Aorta (tissue), 5 donors: ENCODE measurements around the gene EME1. TPM values are rescaled to one million over a fixed set of nuclear protein-coding genes. Genes with fewer than 3 reads are reported as not detected.

Experiments used
- ATAC-seq: fragments of 200-7000 bp; cut with Tn5 transposase; one replicate; pipeline ENCODE4 v1.9.1; 2022; ENCODE audit warnings: moderate library complexity; ENCODE audit not compliant: low FRiP score
- DNase-seq, 2 donors: peaks; one replicate each; pipeline ENCODE4 v3.0.0-alpha.2; 2020
- H3K27ac ChIP-seq, 2 donors: one replicate each; pipeline ENCODE4 v1.5.1; 2013; ENCODE audit warnings: low read length in 2 of 2, mild to moderate bottlenecking in 2 of 2, moderate library complexity in 2 of 2, control low read depth in 1 of 2, inconsistent platforms in 1 of 2, low read depth in 1 of 2
- H3K27me3 ChIP-seq, 2 donors: one replicate each; pipeline ENCODE4 v1.6.1; 2013; ENCODE audit warnings: control low read depth in 1 of 2, low read length in 1 of 2, mild to moderate bottlenecking in 1 of 2, moderate library complexity in 1 of 2; ENCODE audit not compliant: insufficient read depth in 2 of 2, control insufficient read depth in 1 of 2
- H3K36me3 ChIP-seq, 2 donors: one replicate each; pipeline ENCODE4 v1.6.1; 2013; ENCODE audit warnings: control low read depth in 1 of 2, low read length in 1 of 2, mild to moderate bottlenecking in 1 of 2; ENCODE audit not compliant: insufficient read depth in 2 of 2, control insufficient read depth in 1 of 2
- H3K4me1 ChIP-seq, 2 donors: one replicate each; pipeline ENCODE4 v1.6.1; 2013; ENCODE audit warnings: low read length in 2 of 2, control low read depth in 1 of 2, mild to moderate bottlenecking in 1 of 2, moderate library complexity in 1 of 2; ENCODE audit not compliant: insufficient read depth in 2 of 2, control insufficient read depth in 1 of 2
- H3K4me3 ChIP-seq, 2 donors: one replicate each; pipeline ENCODE4 v1.5.1; 2013; ENCODE audit warnings: low read length in 2 of 2, control low read depth in 1 of 2, mild to moderate bottlenecking in 1 of 2
- H3K9me3 ChIP-seq: one replicate; pipeline ENCODE4 v1.6.1; 2013; ENCODE audit warnings: mild to moderate bottlenecking, low read length; ENCODE audit not compliant: control insufficient read depth
- WGBS, 2 donors: extraction: QIAGEN DNeasy Blood & Tissue Kit; methylation state at CpG; one replicate each; pipeline ENCODE4 v1.1.7; 2013; 5-methylcytosine and 5-hydroxymethylcytosine counted together
- intact Hi-C, 2 donors: fragments of 100-400 bp; cut with DNase I; formaldehyde crosslinking; loops; one replicate each; pipeline versions ENCODE4 v1.14.2 to v1.15.0; 2022
- polyA plus RNA-seq, 2 donors: library from polyadenylated mRNA; stranded (reverse); fragments of 200-250 nt; gene quantifications; one replicate each; pipeline ENCODE4 v1.2.3, GENCODE V29; 2013
- total RNA-seq, 2 donors: library from RNA; stranded (reverse); fragmentation: NEBNext Ultra II Directional; extraction: Animal tissue kit (Norgen Biotek cat#: 25700); gene quantifications; one replicate each; pipeline ENCODE4 v1.2.1, GENCODE V29; 2021
- donor health status: healthy with polysubstance abuse.
- donor health status: Bipolar disorder and iron deficiency.
- donor health status: DM: no; HTN: no; CAD: no.
- donor health status: DM: no; HTN: no; CAD: no.
- donor health status: DM: yes; HTN: yes; CAD: no.

Gene EME1
- total and polyA plus RNA-seq, 4 donors = 0.49 to 2.0 TPM; not detected in 2

- Histone ChIP-seq H3K27ac (no peak overlapping the region), H3K4me3 (no peak overlapping the region), H3K9me3 (no peaks in the 10 kb centered on the region), H3K27me3 (no peaks in the 10 kb centered on the region), H3K36me3 (peaks cover 13 to 14% of the 10 kb centered on the region in 2 donors), H3K4me1 (no peaks in the 10 kb centered on the region)
- 84 to 87% methylated on average over 13 of the region's 13 CpGs for WGBS, 2 donors
- intact Hi-C loops = no loop called here
- no peak for ATAC-seq
- DNase-seq = peak in 1 of 2 donors; percentile 68
Measured at GRCh38 chr17:50380369-50381259, 7.6 kb downstream of the EME1 start.

- H3K9me3 ChIP-seq = no peaks in the 10 kb centered on the region
- no peaks in the 10 kb centered on the region for H3K4me1 ChIP-seq
- no peak overlapping the region for H3K27ac ChIP-seq
- H3K4me3 ChIP-seq = no peak overlapping the region
- DNase-seq (no peak), ATAC-seq (no peak)
- WGBS, 2 donors = 84 to 89% methylated on average over 7 of the region's 7 CpGs
- peaks cover 13 to 14% of the 10 kb centered on the region in 2 donors for H3K36me3 ChIP-seq
- intact Hi-C loops = no loop called here
- no peaks in the 10 kb centered on the region for H3K27me3 ChIP-seq
Measured at GRCh38 chr17:50381260-50381815, 8.3 kb downstream of the EME1 start.

- no peak for ATAC-seq
- no peak overlapping the region for H3K4me3 ChIP-seq
- H3K27me3 ChIP-seq = no peaks in the 10 kb centered on the region
- intact Hi-C loops = no loop called here
- no peaks in the 10 kb centered on the region for H3K9me3 ChIP-seq
- no peaks in the 10 kb centered on the region for H3K4me1 ChIP-seq
- WGBS, 2 donors = 30 to 33% methylated on average over 3 of the region's 3 CpGs
- peaks cover 18 to 19% of the 10 kb centered on the region in 2 donors for H3K36me3 ChIP-seq
- H3K27ac ChIP-seq = no peak overlapping the region
- no peak for DNase-seq
Measured at GRCh38 chr17:50381920-50382319, 8.9 kb downstream of the EME1 start.

- intact Hi-C loops = no loop called here
- WGBS, 2 donors = 83 to 87% methylated on average over 12 of the region's 12 CpGs
Measured at GRCh38 chr17:50382931-50383330, 9.9 kb downstream of the EME1 start.

GRCh38 chr17:50386510-50386909 lies 13.5 kb downstream of the EME1 start:
- Histone ChIP-seq H3K27ac (no peak overlapping the region), H3K4me3 (no peak overlapping the region), H3K27me3 (no peaks in the 10 kb centered on the region), H3K4me1 (no peaks in the 10 kb centered on the region), H3K36me3 (peaks cover 25 to 28% of the 10 kb centered on the region in 2 donors), H3K9me3 (no peaks in the 10 kb centered on the region)
- ATAC-seq (no peak), DNase-seq (peak in 1 of 2 donors; percentile 44)
- WGBS, 2 donors = 73 to 75% methylated on average over 3 of the region's 3 CpGs
- intact Hi-C loops = no loop called here

More at GRCh38 chr17:50382931-50383330, 9.9 kb downstream of the EME1 start:
- no peaks in the 10 kb centered on the region for H3K27me3 ChIP-seq
- no peak overlapping the region for H3K27ac ChIP-seq
- no peaks in the 10 kb centered on the region for H3K4me1 ChIP-seq
- H3K4me3 ChIP-seq = no peak overlapping the region
- peaks cover 20 to 28% of the 10 kb centered on the region in 2 donors for H3K36me3 ChIP-seq
- DNase-seq (peak in 1 of 2 donors; percentile 58), ATAC-seq (no peak)
- H3K9me3 ChIP-seq = no peaks in the 10 kb centered on the region

GRCh38 chr17:50388728-50389127 lies 15.7 kb downstream of the EME1 start:
- 90 to 94% methylated on average over 3 of the region's 3 CpGs for WGBS, 2 donors
- Histone ChIP-seq H3K4me1 (no peaks in the 10 kb centered on the region), H3K27me3 (no peaks in the 10 kb centered on the region), H3K27ac (no peak overlapping the region), H3K9me3 (no peaks in the 10 kb centered on the region), H3K36me3 (peaks cover 23 to 24% of the 10 kb centered on the region in 2 donors), H3K4me3 (no peak overlapping the region)
- DNase-seq = no peak
- intact Hi-C loops = no loop called here
- no peak for ATAC-seq

- 94% methylated on average over 6 of the region's 6 CpGs for WGBS, 2 donors
- ATAC-seq = no peak
- H3K4me1 ChIP-seq = no peaks in the 10 kb centered on the region
- peaks cover 20 to 24% of the 10 kb centered on the region in 2 donors for H3K36me3 ChIP-seq
- no peak overlapping the region for H3K4me3 ChIP-seq
- no peak for DNase-seq
- no peaks in the 10 kb centered on the region for H3K27me3 ChIP-seq
- no peaks in the 10 kb centered on the region for H3K9me3 ChIP-seq
- no peak overlapping the region for H3K27ac ChIP-seq
- intact Hi-C loops = no loop called here
Measured at GRCh38 chr17:50389534-50389933, 16.5 kb downstream of the EME1 start.

GRCh38 chr17:50392621-50393020 lies 19.6 kb downstream of the EME1 start:
- Histone ChIP-seq H3K4me3 (no peak overlapping the region), H3K4me1 (peaks cover 0 to 2% of the 10 kb centered on the region in 2 donors), H3K36me3 (peaks cover 7 to 9% of the 10 kb centered on the region in 2 donors), H3K27ac (no peak overlapping the region), H3K9me3 (no peaks in the 10 kb centered on the region), H3K27me3 (no peaks in the 10 kb centered on the region)
- no peak for ATAC-seq
- 82 to 86% methylated on average over 6 of the region's 6 CpGs for WGBS, 2 donors
- no peak for DNase-seq
- intact Hi-C loops = no loop called here

- Histone ChIP-seq H3K27me3 (no peaks in the 10 kb centered on the region), H3K36me3 (peaks cover 4 to 7% of the 10 kb centered on the region in 2 donors), H3K4me3 (no peak overlapping the region), H3K9me3 (no peaks in the 10 kb centered on the region), H3K27ac (no peak overlapping the region), H3K4me1 (peaks cover 0 to 2% of the 10 kb centered on the region in 2 donors)
- intact Hi-C loops = no loop called here
- DNase-seq (no peak), ATAC-seq (no peak)
- WGBS, 2 donors = 83 to 86% methylated on average over 5 of the region's 5 CpGs
Measured at GRCh38 chr17:50393700-50394099, 20.7 kb downstream of the EME1 start.
